K562 (cell line): ENCODE results near the gene RNF13. TPM values are rescaled to one million over a fixed set of nuclear protein-coding genes. Genes with fewer than 3 reads are reported as not detected.
A peak's percentile ranks its signal among the peaks of the same experiment; 100 is the strongest.

Experiments used
- ASH1L ChIP-seq: fragments of 450-650 bp; IDR thresholded peaks from 2 replicates; pipeline ENCODE4 v1.6.1; 2018; ENCODE audit warnings: borderline replicate concordance, mild to moderate bottlenecking, low read depth; ENCODE audit not compliant: partially characterized antibody
- BRD4 ChIP-seq: fragments of 200-600 bp; sonication (generic); IDR thresholded peaks from 2 replicates; pipeline ENCODE4 v1.6.1; 2017; ENCODE audit warnings: inconsistent platforms
- CHD2 ChIP-seq: IDR thresholded peaks from 2 replicates; pipeline ENCODE4 v1.6.1; 2011; ENCODE audit warnings: low read depth, low read length
- MGA ChIP-seq: fragments of 450-650 bp; IDR thresholded peaks from 2 replicates; pipeline ENCODE4 v1.6.1; 2016; ENCODE audit warnings: mild to moderate bottlenecking, moderate library complexity
- NELFE ChIP-seq: IDR thresholded peaks from 2 replicates; pipeline ENCODE4 v1.6.1; 2011; ENCODE audit warnings: mild to moderate bottlenecking; ENCODE audit not compliant: insufficient read depth, insufficient read length
- ZNF583 ChIP-seq: fragments of 250-450 bp; sonication (Bioruptor Pico); IDR thresholded peaks from 2 replicates; pipeline ENCODE4 v1.4.0; 2020
- polyA plus RNA-seq, 8 experiments: library from polyadenylated mRNA; depleted of rRNA in 4 of 8; stranded (reverse) in 5 of 8; unstranded in 3 of 8; fragments of >200 nt; fragmentation: Nextera tagmentation in 2 of 8; fragmentation: Illumina TruSeq in 1 of 8; extraction: Ambion mirVana in 2 of 8; extraction: Trizol in 1 of 8; gene quantifications; 2 replicates each; pipeline versions ENCODE4 v1.2.1 to v1.2.3, GENCODE V29; 2011 to 2014; ENCODE audit warnings: inconsistent platforms in 1 of 8, missing spikeins in 1 of 8
- total RNA-seq, 7 experiments: library from RNA; depleted of rRNA in 6 of 7; stranded (reverse); fragments of >200 nt in 6 of 7; fragmentation: Illumina TruSeq in 2 of 7; extraction: Trizol in 2 of 7; gene quantifications; 2 replicates each; pipeline versions ENCODE4 v1.2.1 to v1.2.3, GENCODE V29; 2011 to 2021; ENCODE audit warnings: low replicate concordance in 1 of 7
- TF ChIP-seq, protein P1 (sequence below), 2 experiments: fragments of 450-650 bp; formaldehyde crosslinking in 1 of 2; IDR thresholded peaks; 2 replicates each; pipeline versions ENCODE4 v1.4.0 to v1.6.1; 2014 to 2020; ENCODE audit warnings: mild to moderate bottlenecking in 2 of 2, borderline replicate concordance in 1 of 2, low read depth in 1 of 2

The RNF13 gene
- total and polyA plus RNA-seq, 9 of the 15 experiments (the other 6 are each of a cell fraction or from before 2014, with no cell fraction given) = 12.7 to 35.8 (median 18.9) TPM

DNA sequence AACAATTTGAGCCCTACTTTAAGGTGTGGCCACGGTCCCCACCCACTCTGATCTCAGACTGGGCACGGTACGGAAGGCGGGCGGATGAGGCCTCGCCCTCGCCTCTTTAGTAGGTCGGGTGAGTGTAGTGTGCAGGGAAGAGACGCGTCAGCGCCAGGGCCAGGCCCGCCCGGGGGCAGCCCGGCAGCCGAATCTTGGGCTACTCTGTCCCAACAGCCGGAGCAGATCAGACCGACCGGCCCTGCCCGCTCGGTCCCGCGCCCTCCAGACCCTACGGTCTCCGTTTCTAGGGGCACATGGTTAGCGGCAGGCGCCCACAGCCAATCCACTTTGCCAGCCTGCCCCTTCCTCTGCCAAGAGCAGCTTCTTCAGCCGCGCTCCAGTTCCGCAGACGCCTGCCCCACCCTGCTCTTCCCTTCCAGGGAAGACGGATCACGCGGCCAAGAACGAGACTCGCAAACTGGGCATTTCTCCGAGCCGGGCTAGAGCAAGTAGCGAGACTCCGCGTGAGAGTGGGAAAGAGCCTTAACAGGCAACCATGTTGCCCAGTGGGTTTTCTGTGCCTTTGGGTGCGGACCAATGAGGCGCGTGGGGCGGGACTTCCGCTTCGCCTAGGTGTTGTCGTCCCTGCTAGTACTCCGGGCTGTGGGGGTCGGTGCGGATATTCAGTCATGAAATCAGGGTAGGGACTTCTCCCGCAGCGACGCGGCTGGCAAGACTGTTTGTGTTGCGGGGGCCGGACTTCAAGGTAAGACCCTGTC is at the start of gene RNF13 (continued):
- TF ChIP-seq, protein P1, sequence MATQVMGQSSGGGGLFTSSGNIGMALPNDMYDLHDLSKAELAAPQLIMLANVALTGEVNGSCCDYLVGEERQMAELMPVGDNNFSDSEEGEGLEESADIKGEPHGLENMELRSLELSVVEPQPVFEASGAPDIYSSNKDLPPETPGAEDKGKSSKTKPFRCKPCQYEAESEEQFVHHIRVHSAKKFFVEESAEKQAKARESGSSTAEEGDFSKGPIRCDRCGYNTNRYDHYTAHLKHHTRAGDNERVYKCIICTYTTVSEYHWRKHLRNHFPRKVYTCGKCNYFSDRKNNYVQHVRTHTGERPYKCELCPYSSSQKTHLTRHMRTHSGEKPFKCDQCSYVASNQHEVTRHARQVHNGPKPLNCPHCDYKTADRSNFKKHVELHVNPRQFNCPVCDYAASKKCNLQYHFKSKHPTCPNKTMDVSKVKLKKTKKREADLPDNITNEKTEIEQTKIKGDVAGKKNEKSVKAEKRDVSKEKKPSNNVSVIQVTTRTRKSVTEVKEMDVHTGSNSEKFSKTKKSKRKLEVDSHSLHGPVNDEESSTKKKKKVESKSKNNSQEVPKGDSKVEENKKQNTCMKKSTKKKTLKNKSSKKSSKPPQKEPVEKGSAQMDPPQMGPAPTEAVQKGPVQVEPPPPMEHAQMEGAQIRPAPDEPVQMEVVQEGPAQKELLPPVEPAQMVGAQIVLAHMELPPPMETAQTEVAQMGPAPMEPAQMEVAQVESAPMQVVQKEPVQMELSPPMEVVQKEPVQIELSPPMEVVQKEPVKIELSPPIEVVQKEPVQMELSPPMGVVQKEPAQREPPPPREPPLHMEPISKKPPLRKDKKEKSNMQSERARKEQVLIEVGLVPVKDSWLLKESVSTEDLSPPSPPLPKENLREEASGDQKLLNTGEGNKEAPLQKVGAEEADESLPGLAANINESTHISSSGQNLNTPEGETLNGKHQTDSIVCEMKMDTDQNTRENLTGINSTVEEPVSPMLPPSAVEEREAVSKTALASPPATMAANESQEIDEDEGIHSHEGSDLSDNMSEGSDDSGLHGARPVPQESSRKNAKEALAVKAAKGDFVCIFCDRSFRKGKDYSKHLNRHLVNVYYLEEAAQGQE (IDR thresholded peaks at IDR 0.05; ENCODE audit: borderline replicate concordance) = no peak
- TF ChIP-seq, protein P1 (CRISPR knock-in tag; IDR thresholded peaks at IDR 0.05; ENCODE audit: low read depth) = no peak
- TF ChIP-seq BRD4 (no peak), ZNF583 (CRISPR knock-in tag) (no peak), ASH1L (peak; percentile 95), MGA (peak; percentile 77), CHD2 (peak; percentile 89), NELFE (no peak)
